OCI-M1 (cell line): ENCODE data around the gene HDGF.

Source experiments
- DNase-seq: peaks from one replicate; lab custom pipeline; 2025; lab: John Stamatoyannopoulos, UW

The HDGF gene

DNA sequence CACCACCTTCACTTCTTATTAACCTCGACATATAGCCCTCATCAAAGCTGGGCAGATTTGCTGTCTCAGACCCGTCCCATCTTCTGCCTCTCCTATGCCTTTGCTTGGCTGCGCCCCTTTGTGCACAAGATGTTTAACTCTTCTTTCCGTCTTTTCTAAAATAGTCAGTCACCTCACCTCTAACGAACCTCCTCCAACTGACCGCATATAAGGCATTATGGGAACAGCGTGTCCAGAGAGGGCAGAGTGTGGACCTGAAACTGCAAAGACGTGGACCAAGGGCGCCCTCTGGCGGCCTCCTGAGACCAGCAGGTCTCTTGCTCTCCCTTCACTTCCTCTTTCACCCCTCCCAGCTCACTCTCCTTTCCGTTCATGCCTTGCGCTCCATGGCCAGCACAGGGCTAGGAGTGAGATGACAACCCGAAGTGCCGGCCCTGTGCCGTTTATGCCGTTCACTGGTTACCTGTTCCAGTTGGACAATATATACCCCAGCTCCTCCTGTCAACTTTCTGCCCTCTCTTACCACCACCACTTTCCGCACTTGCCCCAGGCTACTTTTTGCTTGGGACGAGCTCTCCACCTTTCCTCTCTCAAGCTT is 25.7 kb downstream of the HDGF start:
- peak; percentile 97 for DNase-seq

- no peak for DNase-seq
These were observed 29.9 kb downstream of the HDGF start for GRCh38 chr1:156721535-156721934.

GRCh38 chr1:156721131-156721530 is 30.3 kb downstream of the HDGF start:
- DNase-seq = no peak

DNA sequence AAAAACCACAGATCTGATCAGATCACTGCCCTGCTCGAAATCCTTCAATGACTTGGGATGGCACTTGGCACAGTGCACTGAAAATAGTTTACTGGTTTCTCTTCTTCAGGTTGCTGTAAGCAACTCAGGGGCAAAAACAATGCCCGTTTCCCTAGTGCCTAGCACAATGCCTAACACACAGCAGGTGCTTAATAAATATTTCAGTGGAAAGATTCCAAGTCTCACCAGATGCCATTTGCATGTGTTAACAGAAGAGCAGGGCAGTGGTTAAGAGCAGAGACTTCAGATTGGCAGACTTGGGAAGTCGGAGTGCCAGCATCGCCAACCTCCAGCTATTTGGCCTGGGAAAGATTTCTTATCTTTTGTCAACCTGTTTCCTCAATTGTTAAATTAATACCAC is 34.1 kb downstream of the HDGF start:
- no peak for DNase-seq

DNA sequence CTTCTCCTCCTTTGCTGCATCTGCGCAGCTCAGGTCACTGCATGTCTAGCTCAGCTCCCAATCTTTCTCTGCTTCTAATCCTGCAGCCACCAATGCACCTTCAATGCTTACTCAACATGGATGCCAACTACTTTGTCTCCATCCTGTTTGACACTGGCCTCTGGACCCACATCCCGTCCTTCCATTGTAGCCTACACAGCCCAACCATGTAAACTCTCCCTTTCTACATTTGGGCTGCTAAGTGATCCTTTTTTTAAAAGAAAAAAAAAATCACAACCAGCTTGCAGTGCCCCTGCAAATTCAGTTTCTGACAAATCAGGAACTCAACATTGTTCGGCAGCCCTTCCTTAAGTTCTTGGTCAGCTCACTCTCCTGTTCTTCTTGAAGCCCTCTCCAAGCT is 36.6 kb downstream of the HDGF start:
- no peak for DNase-seq

GRCh38 chr1:156712626-156713025 is 38.8 kb downstream of the HDGF start:
- DNase-seq = no peak

DNA sequence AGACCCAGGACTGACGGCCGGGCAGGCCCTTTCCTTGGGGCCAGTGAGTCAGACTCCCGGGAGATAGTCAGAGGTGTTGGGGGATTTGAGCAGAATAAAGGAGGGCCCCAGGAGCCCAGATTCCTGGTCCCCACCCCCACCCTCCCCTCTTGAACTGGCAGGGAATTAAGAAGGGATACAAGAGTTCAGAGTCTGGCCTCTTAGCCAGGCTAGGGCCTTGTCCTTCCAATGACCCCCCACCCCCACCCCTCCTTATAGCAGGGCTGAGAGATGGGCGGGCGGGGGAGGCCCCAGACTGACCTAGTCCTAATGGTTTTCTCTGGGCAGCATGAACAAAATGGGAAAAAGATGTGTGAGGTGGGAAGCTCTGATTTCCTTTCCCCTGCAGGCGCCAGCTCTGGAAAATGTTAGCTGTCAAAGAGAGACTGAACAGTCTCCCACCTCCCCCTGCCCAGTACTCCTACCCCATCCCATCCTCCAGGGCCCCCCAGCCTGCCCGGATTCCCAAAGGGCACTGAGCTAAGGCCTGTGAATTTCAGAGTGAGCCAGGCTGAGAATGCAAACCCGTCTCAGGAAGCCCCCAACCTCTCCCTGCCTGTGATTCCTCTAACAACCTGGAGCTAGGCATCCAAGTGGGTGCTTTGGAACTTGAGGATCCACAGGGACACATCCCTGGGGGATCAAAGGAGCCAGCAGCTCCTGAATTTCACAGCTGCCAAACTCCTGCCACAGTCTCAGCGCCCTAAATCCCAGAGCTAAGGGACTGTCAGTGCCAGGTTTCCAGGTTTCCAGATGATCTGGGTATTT is 40.3 kb downstream of the HDGF start:
- no peak for DNase-seq

DNA sequence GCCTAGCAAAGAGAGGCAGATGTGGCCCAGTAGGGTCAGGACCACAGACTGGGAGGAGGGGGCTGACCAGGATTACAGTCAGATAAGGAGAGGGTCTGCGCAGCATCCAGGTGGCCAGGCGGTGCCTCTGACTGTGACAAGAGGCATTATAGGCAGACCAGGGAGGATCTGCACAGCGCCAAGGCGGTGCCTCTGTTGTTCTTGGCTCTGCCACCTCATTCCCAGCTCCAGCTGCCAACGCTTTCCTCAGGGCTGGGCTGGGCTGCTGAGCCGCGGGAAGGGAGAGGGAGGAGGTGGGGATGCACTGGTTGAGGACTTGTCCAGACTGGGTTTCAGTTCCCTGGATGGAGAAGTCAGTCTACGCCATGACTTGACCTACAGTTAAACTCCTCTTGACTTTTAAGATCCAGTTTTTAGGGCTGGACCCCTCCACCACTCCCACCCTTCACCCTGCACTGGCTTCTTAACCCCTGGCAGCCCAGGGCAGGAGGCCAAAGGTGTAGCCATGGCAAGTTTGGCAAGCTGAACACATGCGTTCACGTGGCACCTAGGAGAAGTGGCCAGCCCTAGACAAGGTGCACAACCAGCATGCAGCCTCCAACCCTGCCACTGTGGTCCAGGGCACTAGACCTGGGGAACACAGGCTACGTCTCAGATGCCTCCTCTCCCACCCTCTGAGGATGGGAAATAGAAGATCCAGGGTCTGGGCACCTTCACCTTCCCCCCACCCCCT is 41.6 kb downstream of the HDGF start:
- DNase-seq = no peak

DNA sequence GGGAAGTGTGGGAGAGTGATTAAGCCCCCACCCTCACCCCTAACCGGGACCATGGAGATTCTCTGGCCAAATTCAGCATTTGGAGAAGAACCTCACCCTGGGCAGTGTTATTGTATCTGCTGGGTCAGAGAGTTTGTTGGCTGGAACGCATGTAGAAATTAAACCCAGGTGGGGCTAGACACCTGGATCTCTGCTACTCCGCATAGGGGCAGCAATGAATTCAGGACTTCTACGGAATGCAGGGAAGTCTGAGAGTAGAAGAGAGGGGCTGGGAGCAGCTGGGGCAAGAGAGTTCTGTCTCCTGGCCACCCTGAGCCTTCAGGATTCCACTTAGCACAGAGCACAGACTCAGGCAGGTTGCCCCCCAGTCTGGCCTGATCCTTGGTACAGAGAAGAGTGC is 42.4 kb downstream of the HDGF start:
- DNase-seq = no peak

DNA sequence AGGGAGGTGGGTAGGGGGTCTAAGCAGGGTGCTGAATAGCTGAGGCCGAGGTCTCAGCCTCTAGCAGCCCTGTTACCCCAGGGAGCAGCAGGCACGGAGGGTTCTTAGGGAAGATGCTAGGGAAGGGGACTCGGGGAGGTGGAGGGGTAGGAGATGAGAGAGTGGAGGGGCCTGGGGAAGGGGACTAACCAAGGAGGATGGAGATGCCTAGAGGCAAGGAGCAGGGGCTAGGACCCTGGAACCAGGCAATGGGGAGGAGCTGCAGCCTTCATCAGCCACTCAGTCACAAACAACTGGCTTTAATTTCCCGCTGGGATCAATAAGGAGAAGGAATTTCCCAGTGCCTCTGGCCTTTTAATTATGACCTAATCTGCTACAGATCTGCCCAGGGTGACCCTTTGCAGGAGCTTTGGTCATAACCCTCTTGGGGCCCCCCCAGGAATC is 43.2 kb downstream of the HDGF start:
- no peak for DNase-seq

- DNase-seq = no peak
These were observed 43.9 kb downstream of the HDGF start for GRCh38 chr1:156707417-156708217.

- no peak for DNase-seq
These were observed 44.6 kb downstream of the HDGF start for GRCh38 chr1:156706657-156707416.

- DNase-seq = peak; percentile 79
These were observed 45.4 kb downstream of the HDGF start for GRCh38 chr1:156705918-156706656.

GRCh38 chr1:156705321-156705917 is 46.1 kb downstream of the HDGF start, which contains the start of gene CRABP2:
CRABP2 (minus strand) TSS chr1:156705583; CDS start chr1:156705446, 137 bp downstream.
- peak; percentile 61 for DNase-seq

- DNase-seq = no peak
These were observed 46.5 kb downstream of the HDGF start for GRCh38 chr1:156704930-156705320.

DNA sequence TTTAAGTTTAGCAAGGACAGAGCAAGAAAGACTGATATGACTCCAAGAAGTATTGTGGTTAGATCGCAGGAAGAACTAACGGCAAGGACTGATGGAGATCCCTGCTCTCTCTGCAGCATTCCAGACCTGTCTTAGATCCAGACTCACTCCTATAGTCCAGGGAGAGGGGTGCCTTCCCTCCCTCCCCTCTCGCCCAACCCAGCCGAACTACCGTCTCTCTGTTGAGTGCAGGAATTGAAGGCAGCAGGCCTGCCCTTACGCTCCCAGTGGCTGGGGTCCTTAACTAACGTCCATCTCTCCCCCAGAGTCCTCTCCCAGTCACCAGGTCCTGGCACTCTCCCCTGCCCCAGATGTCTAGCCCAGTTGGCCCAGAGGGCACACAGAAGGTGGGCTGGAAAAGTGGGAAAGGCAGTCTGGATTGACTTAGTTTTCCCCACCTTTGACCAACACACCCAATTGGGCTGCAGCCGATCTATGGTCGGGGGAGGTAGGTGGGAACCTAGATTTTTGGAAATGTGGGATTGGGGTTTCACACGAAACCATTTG is 47.2 kb downstream of the HDGF start:
- no peak for DNase-seq

DNA sequence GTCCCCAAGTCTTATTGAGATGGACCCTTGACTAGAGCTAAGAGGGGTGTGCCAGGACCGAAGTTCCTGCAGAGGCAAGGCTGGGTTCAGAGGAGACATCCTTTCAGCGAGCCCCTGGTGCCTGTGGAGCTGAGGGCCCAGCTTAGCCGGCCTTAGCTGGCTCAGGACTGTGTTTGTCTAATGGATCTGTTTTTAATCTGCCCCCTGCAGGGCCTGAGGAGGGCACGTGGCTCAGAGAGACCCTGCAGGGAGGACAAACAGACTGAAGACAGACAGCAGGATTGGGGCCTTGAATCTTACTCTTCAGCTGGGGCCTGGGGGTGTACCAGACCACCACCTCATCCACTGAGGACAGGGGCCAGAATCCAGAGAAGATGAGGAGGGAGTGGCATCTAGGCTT is 47.7 kb downstream of the HDGF start:
- no peak for DNase-seq

DNA sequence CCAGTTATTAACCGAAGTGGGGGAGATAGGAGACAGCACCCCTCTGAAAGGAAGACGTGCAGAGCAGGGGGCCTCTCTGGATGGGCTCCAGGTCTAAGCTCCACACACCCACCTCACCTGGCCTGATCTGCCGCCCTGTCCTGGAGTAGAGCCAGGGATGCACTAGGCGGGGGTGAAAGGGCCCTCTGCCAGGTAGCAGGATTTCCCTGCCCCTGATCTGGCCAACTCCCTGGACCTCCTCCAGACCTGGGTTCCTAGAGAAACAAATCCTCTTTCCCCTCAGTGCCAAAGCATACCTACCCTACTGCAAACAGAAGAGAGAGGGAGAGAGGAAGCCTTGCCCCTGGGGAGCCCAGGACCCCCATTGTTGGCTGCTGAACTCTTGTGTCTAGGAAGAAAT is 48.1 kb downstream of the HDGF start:
- DNase-seq = no peak

DNA sequence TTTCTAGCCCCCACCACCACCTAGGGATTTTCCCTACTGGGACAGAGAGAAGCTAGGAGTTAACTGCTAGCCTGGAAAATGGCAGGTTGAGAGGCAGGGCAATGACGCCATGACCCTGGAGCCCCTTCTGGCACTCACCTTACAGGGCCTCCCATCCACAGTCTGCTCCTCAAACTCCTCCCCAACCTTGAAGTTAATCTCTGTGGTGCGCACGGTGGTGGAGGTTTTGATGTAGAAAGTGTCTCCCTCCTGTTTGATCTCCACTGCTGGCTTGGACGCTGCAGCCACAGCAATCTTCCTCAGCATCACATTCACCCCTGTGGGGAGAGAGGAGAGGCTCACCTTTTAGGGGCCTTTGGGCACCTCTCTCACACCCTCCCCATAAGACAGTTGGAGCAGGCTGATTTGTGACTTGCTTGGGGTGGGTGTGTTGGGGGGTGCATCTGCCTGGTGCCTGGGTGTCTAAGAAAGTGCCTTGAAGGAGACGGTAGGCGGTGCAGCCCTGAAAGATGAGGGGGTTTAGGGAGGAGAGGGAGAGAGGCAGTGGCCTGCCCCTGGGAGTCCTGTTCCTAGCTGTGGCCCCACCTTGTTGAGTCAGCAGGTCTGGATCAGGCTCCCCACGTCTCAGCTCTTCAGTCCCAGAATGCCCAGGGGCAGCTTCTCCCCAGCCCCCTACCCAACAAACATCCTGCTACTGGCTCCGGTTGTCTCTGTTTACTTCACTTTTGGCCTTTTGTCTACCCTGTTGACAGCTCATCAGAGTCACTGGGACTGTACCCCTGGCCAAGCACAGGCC is 50.5 kb downstream of the HDGF start:
- DNase-seq = no peak
